Amniotic epithelial cell (primary cell): ENCODE results near the gene MS4A10.

Experiments used
- DNase-seq: peaks from one replicate; pipeline ENCODE4 v3.0.0-alpha.2; 2010; ENCODE audit warnings: low read depth

The MS4A10 gene

GRCh38 chr11:60785136-60785535 is at the start of gene MS4A10:
TSS of gene MS4A10 (plus strand) at chr11:60785333. CDS start at chr11:60790336, 5,003 bp downstream.
- no peak for DNase-seq

- no peak for DNase-seq
These were observed 46.0 kb upstream of the MS4A10 start for GRCh38 chr11:60739114-60739513.

- no peak for DNase-seq
These were observed 44.6 kb upstream of the MS4A10 start for GRCh38 chr11:60740573-60740972.

GRCh38 chr11:60741421-60741820 is 43.7 kb upstream of the MS4A10 start:
- DNase-seq: no peak

- no peak for DNase-seq
These were observed 42.1 kb upstream of the MS4A10 start for GRCh38 chr11:60743058-60743457.

- no peak for DNase-seq
These were observed 41.0 kb upstream of the MS4A10 start for GRCh38 chr11:60744114-60744513.

GRCh38 chr11:60747359-60747873 is 37.7 kb upstream of the MS4A10 start:
- no peak for DNase-seq

- no peak for DNase-seq
These were observed 36.9 kb upstream of the MS4A10 start for GRCh38 chr11:60748225-60748624.

GRCh38 chr11:60748821-60749220 is 36.3 kb upstream of the MS4A10 start:
- no peak for DNase-seq

GRCh38 chr11:60750911-60751310 is 34.2 kb upstream of the MS4A10 start:
- no peak for DNase-seq

GRCh38 chr11:60753309-60753708 is 31.8 kb upstream of the MS4A10 start:
- no peak for DNase-seq

GRCh38 chr11:60754887-60755286 is 30.2 kb upstream of the MS4A10 start:
- no peak for DNase-seq

- peak; percentile 91 for DNase-seq
These were observed 28.7 kb upstream of the MS4A10 start, which contains the start of gene MS4A15 for GRCh38 chr11:60756307-60757032. TSS of gene MS4A15 (plus strand) at chr11:60756867. CDS start at chr11:60763734, 6,867 bp downstream.

GRCh38 chr11:60757231-60757800 is 27.8 kb upstream of the MS4A10 start:
- no peak for DNase-seq

- DNase-seq: peak; percentile 84
These were observed 26.5 kb upstream of the MS4A10 start for GRCh38 chr11:60758671-60759070.

- peak; percentile 95 for DNase-seq
These were observed 25.5 kb upstream of the MS4A10 start for GRCh38 chr11:60759438-60760225.

GRCh38 chr11:60761436-60762190 is 23.5 kb upstream of the MS4A10 start:
- DNase-seq: no peak

- DNase-seq: peak; percentile 62
These were observed 22.1 kb upstream of the MS4A10 start for GRCh38 chr11:60762851-60763691.

- DNase-seq: peak; percentile 37
These were observed 21.3 kb upstream of the MS4A10 start for GRCh38 chr11:60763692-60764369.

GRCh38 chr11:60764879-60765278 is 20.3 kb upstream of the MS4A10 start:
- DNase-seq: peak; percentile 73
